ENCODE data around the gene TAGLN2. TPM values are rescaled to one million over a fixed set of nuclear protein-coding genes. Genes with fewer than 3 reads are reported as not detected.

The TAGLN2 gene
- total and polyA plus RNA-seq, 5 experiments from 2014 or later, result 125 to 825 (median 477) TPM

GRCh38 chr1:159938211-159938852 is 13.0 kb upstream of the TAGLN2 start:
- no peak for DNase-seq
- ATAC-seq, result no peak
- H3K27me3 Mint-ChIP-seq, result peaks cover 6 to 43% (median 15%) of the 10 kb centered on the region in 5 donors
- no peaks in the 10 kb centered on the region for H3K36me3 Mint-ChIP-seq
- H3K4me1 Mint-ChIP-seq, result peaks cover 3 to 36% (median 7%) of the 10 kb centered on the region in 4 donors
- H3K4me3 Mint-ChIP-seq, result no peak overlapping the region
- H3K27ac Mint-ChIP-seq, result no peak overlapping the region
- no peaks in the 10 kb centered on the region for H3K9me3 Mint-ChIP-seq
- POLR2A ChIA-PET, result interaction anchor here (2.8 kb wide), 1 partner anchor 14 kb away, joined by 9 read pairs; the partner anchor contains the start of gene TAGLN2

GRCh38 chr1:159937054-159937750 is 11.9 kb upstream of the TAGLN2 start:
- peak overlapping the region in 1 of 10 donors; percentile 70 for H3K27ac Mint-ChIP-seq
- no peaks in the 10 kb centered on the region for H3K9me3 Mint-ChIP-seq
- no peaks in the 10 kb centered on the region for H3K36me3 Mint-ChIP-seq
- POLR2A ChIA-PET, result interaction anchor here (1.8 to 4.6 kb wide), 2 partner anchors 13 to 25 kb away, joined by 4 to 22 read pairs; partner anchors contain the start of gene TAGLN2
- DNase-seq, result no peak
- ATAC-seq, result no peak
- H3K4me3 Mint-ChIP-seq, result no peak overlapping the region
- peaks cover 5 to 36% (median 7%) of the 10 kb centered on the region in 4 donors for H3K4me1 Mint-ChIP-seq
- H3K27me3 Mint-ChIP-seq, result peaks cover 3 to 32% (median 6%) of the 10 kb centered on the region in 5 donors

DNA sequence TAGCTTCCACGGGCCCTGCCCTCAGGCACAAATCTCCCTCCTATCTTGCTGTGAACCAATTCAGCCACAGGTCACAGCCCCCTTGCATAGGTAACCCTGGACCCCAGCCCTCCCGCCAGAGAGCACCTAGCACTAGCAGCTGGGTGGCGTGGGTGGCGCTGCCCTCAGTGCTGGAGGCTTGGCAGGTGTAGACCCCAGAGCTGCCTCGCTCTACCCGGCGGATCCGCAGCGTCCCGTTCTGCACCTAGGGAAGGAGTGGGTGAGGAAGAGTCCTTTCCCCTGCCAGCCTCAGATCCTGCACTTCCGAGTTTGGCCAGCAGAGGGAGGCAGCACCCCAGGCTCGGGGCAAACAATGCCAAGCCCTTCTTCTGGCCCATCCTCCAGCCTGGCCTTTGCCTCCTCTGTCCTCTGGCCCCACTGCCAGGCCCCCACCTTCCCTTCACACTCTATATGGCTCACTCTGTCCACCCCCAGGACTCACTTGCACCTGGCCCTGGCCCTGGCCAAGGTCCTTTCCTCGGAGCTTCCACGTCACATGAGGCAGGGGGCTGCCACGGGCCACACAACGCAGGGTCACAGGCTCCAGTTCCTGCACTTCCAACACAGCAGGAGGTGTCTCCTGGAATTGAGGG is 11.1 kb upstream of the TAGLN2 start:
- no peaks in the 10 kb centered on the region for H3K9me3 Mint-ChIP-seq
- peak overlapping the region in 2 of 10 donors; percentile 59 to 86 for H3K27ac Mint-ChIP-seq
- DNase-seq, result peak; percentile 60 to 88 (median 76)
- H3K4me1 Mint-ChIP-seq, result peaks cover 5 to 36% (median 7%) of the 10 kb centered on the region in 4 donors
- H3K36me3 Mint-ChIP-seq, result no peaks in the 10 kb centered on the region
- POLR2A ChIA-PET, result interaction anchor here (1.8 to 4.6 kb wide), 2 partner anchors 12 to 25 kb away, joined by 4 to 22 read pairs; partner anchors contain the start of gene TAGLN2
- peak overlapping the region in 1 of 10 donors; percentile 33 for H3K4me3 Mint-ChIP-seq
- H3K27me3 Mint-ChIP-seq, result peaks cover 0 to 24% (median 5%) of the 10 kb centered on the region in 5 donors
- ATAC-seq, result peak; percentile 80 to 97

- POLR2A ChIA-PET, result interaction anchor here (1.8 to 4.6 kb wide), 2 partner anchors 12 to 24 kb away, joined by 4 to 22 read pairs; partner anchors contain the start of gene TAGLN2
- no peak for ATAC-seq
- Mint-ChIP-seq H3K4me1 (peaks cover 5 to 36% (median 7%) of the 10 kb centered on the region in 4 donors), H3K27me3 (peaks cover 0 to 18% (median 3%) of the 10 kb centered on the region in 5 donors), H3K9me3 (no peaks in the 10 kb centered on the region), H3K36me3 (no peaks in the 10 kb centered on the region), H3K4me3 (no peak overlapping the region), H3K27ac (peak overlapping the region in 3 of 10 donors; percentile 19 to 69 (median 38))
- no peak for DNase-seq
Observed at GRCh38 chr1:159935719-159936272, 10.5 kb upstream of the TAGLN2 start.

GRCh38 chr1:159935305-159935704 is 10.0 kb upstream of the TAGLN2 start:
- ATAC-seq, result no peak
- peak overlapping the region in 4 of 10 donors; percentile 19 to 69 (median 30) for H3K27ac Mint-ChIP-seq
- peaks cover 0 to 13% (median 4%) of the 10 kb centered on the region in 5 donors for H3K27me3 Mint-ChIP-seq
- H3K9me3 Mint-ChIP-seq, result no peaks in the 10 kb centered on the region
- DNase-seq, result peak in 1 of 10 donors; percentile 28
- POLR2A ChIA-PET, result interaction anchor here (1.8 to 4.6 kb wide), 2 partner anchors 11 to 24 kb away, joined by 4 to 22 read pairs; partner anchors contain the start of gene TAGLN2
- H3K4me3 Mint-ChIP-seq, result no peak overlapping the region
- peaks cover 5 to 36% (median 7%) of the 10 kb centered on the region in 4 donors for H3K4me1 Mint-ChIP-seq
- H3K36me3 Mint-ChIP-seq, result no peaks in the 10 kb centered on the region

GRCh38 chr1:159934136-159935039 is 9.1 kb upstream of the TAGLN2 start:
- peaks cover 5 to 36% (median 8%) of the 10 kb centered on the region in 4 donors for H3K4me1 Mint-ChIP-seq
- H3K4me3 Mint-ChIP-seq, result no peak overlapping the region
- peak overlapping the region in 2 of 10 donors; percentile 37 to 61 for H3K27ac Mint-ChIP-seq
- DNase-seq, result peak in 1 of 10 donors; percentile 57
- H3K9me3 Mint-ChIP-seq, result no peaks in the 10 kb centered on the region
- no peaks in the 10 kb centered on the region for H3K36me3 Mint-ChIP-seq
- no peak for ATAC-seq
- H3K27me3 Mint-ChIP-seq, result peaks cover 0 to 4% (median 3%) of the 10 kb centered on the region in 5 donors
- POLR2A ChIA-PET, result interaction anchor here (4.6 kb wide), 1 partner anchor 10 kb away, joined by 22 read pairs; the partner anchor contains the start of gene TAGLN2

- peaks cover 5 to 30% (median 8%) of the 10 kb centered on the region in 4 donors for H3K4me1 Mint-ChIP-seq
- peaks cover 0 to 4% (median 1%) of the 10 kb centered on the region in 5 donors for H3K27me3 Mint-ChIP-seq
- H3K4me3 Mint-ChIP-seq, result no peak overlapping the region
- no peaks in the 10 kb centered on the region for H3K36me3 Mint-ChIP-seq
- POLR2A ChIA-PET, result interaction anchor here (4.6 kb wide), 1 partner anchor 9 kb away, joined by 22 read pairs; the partner anchor contains the start of gene TAGLN2
- no peak for ATAC-seq
- DNase-seq, result no peak
- H3K27ac Mint-ChIP-seq, result peak overlapping the region in 1 of 10 donors; percentile 35
- no peaks in the 10 kb centered on the region for H3K9me3 Mint-ChIP-seq
Observed at GRCh38 chr1:159933347-159933746, 8.0 kb upstream of the TAGLN2 start.

- Mint-ChIP-seq H3K4me1 (peaks cover 5 to 22% (median 8%) of the 10 kb centered on the region in 4 donors), H3K27me3 (peaks cover 0 to 4% (median 0%) of the 10 kb centered on the region in 5 donors), H3K4me3 (no peak overlapping the region), H3K36me3 (no peaks in the 10 kb centered on the region), H3K27ac (peak overlapping the region in 3 of 10 donors; percentile 6 to 40 (median 35)), H3K9me3 (no peaks in the 10 kb centered on the region)
- DNase-seq (peak in 1 of 10 donors; percentile 32), ATAC-seq (no peak)
- POLR2A ChIA-PET, result interaction anchor here (0.6 to 4.6 kb wide), 2 partner anchors 8 to 9 kb away, joined by 3 to 22 read pairs; partner anchors contain the start of gene TAGLN2
Observed at GRCh38 chr1:159932296-159933285, 7.3 kb upstream of the TAGLN2 start.

- Mint-ChIP-seq H3K36me3 (no peaks in the 10 kb centered on the region), H3K27ac (peak overlapping the region in 2 of 10 donors; percentile 27 to 69), H3K27me3 (peaks cover 0 to 4% (median 0%) of the 10 kb centered on the region in 5 donors), H3K4me1 (peaks cover 7 to 15% (median 10%) of the 10 kb centered on the region in 4 donors), H3K9me3 (no peaks in the 10 kb centered on the region), H3K4me3 (no peak overlapping the region)
- POLR2A ChIA-PET, result no interaction called here
- ATAC-seq (no peak), DNase-seq (no peak)
Observed at GRCh38 chr1:159931795-159932173, 6.5 kb upstream of the TAGLN2 start.

DNA sequence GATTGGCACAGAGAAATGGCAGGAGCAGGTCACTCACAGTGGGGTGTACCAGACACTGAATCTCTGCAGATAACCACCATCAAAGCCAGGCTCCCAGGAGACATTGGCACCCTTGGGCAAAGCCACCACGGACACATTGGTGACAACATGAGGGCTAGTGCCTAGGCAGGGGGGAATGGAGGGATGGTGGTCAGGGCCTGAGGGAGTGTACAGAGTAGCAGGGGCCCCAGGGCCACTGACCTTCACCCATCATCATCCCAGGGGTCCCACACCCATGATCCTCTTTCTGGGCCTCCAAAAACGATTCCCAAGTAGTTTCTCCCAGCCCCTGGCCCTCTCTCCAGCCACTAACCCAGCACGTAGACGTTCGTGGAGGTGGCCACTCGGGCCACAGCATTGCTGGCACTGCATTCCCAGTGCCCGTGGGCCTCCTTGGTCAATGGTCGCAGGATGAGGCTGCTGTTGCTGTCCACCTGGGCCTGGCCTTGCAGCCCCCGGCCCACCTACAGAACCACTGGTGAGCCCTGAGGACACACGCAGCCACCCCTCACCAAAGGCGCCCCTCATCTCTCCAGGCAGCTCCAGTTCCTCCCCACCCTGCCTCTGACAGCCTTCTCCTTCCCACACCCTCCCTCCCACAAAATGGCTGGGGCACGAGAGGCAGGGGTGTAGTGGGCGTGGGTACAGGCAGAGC is 5.9 kb upstream of the TAGLN2 start:
- peaks cover 0 to 2% (median 0%) of the 10 kb centered on the region in 5 donors for H3K27me3 Mint-ChIP-seq

More for the DNA sequence above, 5.9 kb upstream of the TAGLN2 start:
- POLR2A ChIA-PET, result no interaction called here
- H3K9me3 Mint-ChIP-seq, result no peaks in the 10 kb centered on the region
- ATAC-seq (no peak), DNase-seq (no peak)
- no peaks in the 10 kb centered on the region for H3K36me3 Mint-ChIP-seq
- H3K27ac Mint-ChIP-seq, result peak overlapping the region in 1 of 10 donors; percentile 27
- peaks cover 6 to 14% (median 11%) of the 10 kb centered on the region in 4 donors for H3K4me1 Mint-ChIP-seq
- H3K4me3 Mint-ChIP-seq, result no peak overlapping the region
